HEK293 (cell line): ENCODE results near the gene DNAH8.

ENCODE experiments used
- CTCF ChIA-PET: fragments of 350-600 bp; formaldehyde crosslinking; extraction: SDS; loops from one replicate; lab custom pipeline; 2021; ENCODE audit warnings: antibody characterized with exemption; lab: Yijun Ruan, JAX
- POLR2A ChIA-PET: fragments of 300-600 bp; formaldehyde crosslinking; extraction: SDS; loops from one replicate; lab custom pipeline; 2020; ENCODE audit warnings: antibody characterized with exemption, inconsistent platforms; lab: Yijun Ruan, JAX
- H3K27ac ChIP-seq: fragments of 200-500 bp; sonication (Bioruptor generic); 2 replicates; pipeline ENCODE4 v1.5.1; 2014; ENCODE audit warnings: low read depth, low read length, control low read depth, inconsistent platforms; ENCODE audit errors: extremely low read depth
- H3K36me3 ChIP-seq, 2 experiments: fragments of 200-500 bp in 1 of 2; sonication (Bioruptor generic) in 1 of 2; 1 replicate in 1 of 2; 2 replicates in 1 of 2; pipeline ENCODE4 v1.5.1; 2014 to 2017; ENCODE audit warnings: inconsistent platforms in 2 of 2, low read length in 2 of 2; ENCODE audit not compliant: control insufficient read depth in 2 of 2, insufficient read depth in 1 of 2
- H3K4me1 ChIP-seq: fragments of 200-500 bp; sonication (Bioruptor generic); 2 replicates; pipeline ENCODE4 v1.5.1; 2014; ENCODE audit warnings: mild to moderate bottlenecking, low read length, inconsistent platforms; ENCODE audit not compliant: control insufficient read depth, insufficient read depth
- H3K4me3 ChIP-seq: 2 replicates; pipeline ENCODE4 v1.5.1; 2011; ENCODE audit warnings: low read depth, mild to moderate bottlenecking, control low read depth, low read length, moderate library complexity
- H3K9me3 ChIP-seq: fragments of 200-500 bp; sonication (Bioruptor generic); 2 replicates; pipeline ENCODE4 v1.5.1; 2014; ENCODE audit warnings: low read depth, low read length, inconsistent platforms; ENCODE audit not compliant: control insufficient read depth, insufficient read depth
- EGR2 ChIP-seq: fragments of 450-650 bp; formaldehyde crosslinking; IDR thresholded peaks from 2 replicates; pipeline ENCODE4 v1.5.1; 2016; ENCODE audit warnings: low read depth, missing biosample characterization, missing genetic modification characterization
- GLIS2 ChIP-seq: fragments of 450-650 bp; formaldehyde crosslinking; IDR thresholded peaks from 2 replicates; pipeline ENCODE4 v1.5.1; 2016; ENCODE audit warnings: missing biosample characterization, missing genetic modification characterization
- IKZF3 ChIP-seq: fragments of 450-650 bp; IDR thresholded peaks from 2 replicates; pipeline ENCODE4 v1.5.0; 2018; ENCODE audit warnings: missing biosample characterization, mild to moderate bottlenecking, missing genetic modification characterization, moderate library complexity
- KLF8 ChIP-seq: fragments of 450-650 bp; formaldehyde crosslinking; IDR thresholded peaks from 2 replicates; pipeline ENCODE4 v1.5.1; 2016; ENCODE audit warnings: missing biosample characterization, missing genetic modification characterization
- PRDM6 ChIP-seq: fragments of 450-650 bp; formaldehyde crosslinking; IDR thresholded peaks from 2 replicates; pipeline ENCODE4 v1.5.1; 2017; ENCODE audit warnings: missing biosample characterization, missing genetic modification characterization
- ZBTB44 ChIP-seq: fragments of 450-650 bp; IDR thresholded peaks from 2 replicates; pipeline ENCODE4 v1.5.1; 2018; ENCODE audit warnings: missing biosample characterization, mild to moderate bottlenecking, missing genetic modification characterization
- ZFHX2 ChIP-seq: fragments of 450-650 bp; formaldehyde crosslinking; conservative IDR thresholded peaks from 2 replicates; pipeline ENCODE4 v1.5.1; 2016; ENCODE audit warnings: missing biosample characterization, missing genetic modification characterization
- ZNF148 ChIP-seq: fragments of 450-650 bp; formaldehyde crosslinking; IDR thresholded peaks from 2 replicates; pipeline ENCODE4 v1.5.0; 2017; ENCODE audit warnings: missing biosample characterization, missing genetic modification characterization, borderline replicate concordance
- ZNF211 ChIP-seq: fragments of 450-650 bp; formaldehyde crosslinking; IDR thresholded peaks from 2 replicates; pipeline ENCODE4 v1.5.1; 2016; ENCODE audit warnings: low read depth, missing biosample characterization, missing genetic modification characterization
- ZNF335 ChIP-seq: fragments of 450-650 bp; formaldehyde crosslinking; conservative IDR thresholded peaks from 2 replicates; pipeline ENCODE4 v1.5.1; 2016; ENCODE audit warnings: missing biosample characterization, missing genetic modification characterization
- ZNF350 ChIP-seq: fragments of 450-650 bp; formaldehyde crosslinking; IDR thresholded peaks from 2 replicates; pipeline ENCODE4 v1.5.0; 2017; ENCODE audit warnings: missing biosample characterization, mild to moderate bottlenecking, missing genetic modification characterization
- ZNF416 ChIP-seq: fragments of 450-650 bp; formaldehyde crosslinking; IDR thresholded peaks from 2 replicates; pipeline ENCODE4 v1.5.1; 2016; ENCODE audit warnings: missing biosample characterization, missing genetic modification characterization
- ZNF501 ChIP-seq: fragments of 450-650 bp; formaldehyde crosslinking; IDR thresholded peaks from 2 replicates; pipeline ENCODE4 v1.5.1; 2016; ENCODE audit warnings: missing biosample characterization, missing genetic modification characterization
- ZNF658 ChIP-seq: fragments of 450-650 bp; formaldehyde crosslinking; IDR thresholded peaks from 2 replicates; pipeline ENCODE4; 2016; ENCODE audit warnings: missing biosample characterization, missing genetic modification characterization
- ZNF664 ChIP-seq: fragments of 450-650 bp; formaldehyde crosslinking; IDR thresholded peaks from 2 replicates; pipeline ENCODE4 v1.5.1; 2016; ENCODE audit warnings: missing biosample characterization, missing genetic modification characterization
- ZNF791 ChIP-seq: fragments of 450-650 bp; formaldehyde crosslinking; IDR thresholded peaks from 2 replicates; pipeline ENCODE4 v1.5.1; 2016; ENCODE audit warnings: missing biosample characterization, missing genetic modification characterization
- ZNF843 ChIP-seq: fragments of 450-650 bp; formaldehyde crosslinking; IDR thresholded peaks from 2 replicates; pipeline ENCODE4 v1.5.1; 2016; ENCODE audit warnings: missing biosample characterization, missing genetic modification characterization
- TF ChIP-seq, protein P1 (sequence below): fragments of 450-650 bp; formaldehyde crosslinking; IDR thresholded peaks from 2 replicates; pipeline ENCODE4 v1.5.1; 2016; ENCODE audit warnings: missing biosample characterization, missing genetic modification characterization
- TF ChIP-seq, protein P2 (sequence below): fragments of 450-650 bp; formaldehyde crosslinking; IDR thresholded peaks from 2 replicates; pipeline ENCODE4 v1.5.1; 2016; ENCODE audit warnings: missing biosample characterization, missing genetic modification characterization, low read depth

DNAH8 gene

DNA sequence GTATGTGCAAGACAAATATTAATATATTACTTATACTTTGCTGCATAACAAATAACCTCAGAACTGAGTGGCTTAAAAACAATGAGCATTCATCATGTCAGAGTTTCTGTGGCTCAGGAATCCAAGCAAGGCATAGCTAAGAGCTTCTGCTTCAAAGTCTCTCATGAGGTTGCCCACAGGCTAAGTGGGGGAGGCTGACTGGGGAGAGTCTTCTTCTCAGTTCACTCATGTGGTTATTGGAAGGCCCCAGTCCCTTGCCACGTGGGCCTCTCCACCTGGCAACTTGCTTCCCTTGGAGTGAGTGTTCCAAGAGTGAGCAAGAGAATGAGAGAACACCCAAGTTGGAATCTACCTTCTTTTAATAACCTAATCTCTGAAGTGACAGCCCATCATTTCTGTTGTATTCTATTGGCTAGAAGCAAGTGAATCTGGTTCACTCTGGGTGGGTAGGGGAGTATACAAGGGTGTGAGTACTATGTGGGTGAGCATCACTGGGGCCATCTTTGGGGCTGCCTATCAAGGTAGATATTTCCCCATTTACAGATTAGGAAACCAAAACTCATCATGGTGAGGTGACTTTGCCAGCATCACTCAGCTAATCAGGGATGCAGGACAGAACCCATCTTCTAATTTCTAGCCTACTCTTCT lies 36.0 kb downstream of the DNAH8 start (continued):
- TF ChIP-seq ZNF148 (tag by site-specific recombination) (no peak), ZNF350 (tag by site-specific recombination) (no peak), ZNF791 (tag by site-specific recombination) (no peak)

- TF ChIP-seq ZFHX2 (peak; percentile 80), EGR2 (peak; percentile 72), ZNF211 (tag by site-specific recombination) (no peak)
- H3K4me3 ChIP-seq = no peak overlapping the region
- H3K36me3 ChIP-seq = no peaks in the 10 kb centered on the region
- peaks cover 8% of the 10 kb centered on the region for H3K4me1 ChIP-seq
- no peaks in the 10 kb centered on the region for H3K9me3 ChIP-seq
- no peak overlapping the region for H3K27ac ChIP-seq
- CTCF ChIA-PET = interaction anchor here (0.7 to 1.2 kb wide), 4 partner anchors 14 to 140 kb away, joined by 3 to 7 read pairs (median 4); no protein-coding TSS in a partner anchor
- POLR2A ChIA-PET = no interaction called here
Observed at GRCh38 chr6:38753707-38754106, 38.6 kb downstream of the DNAH8 start.

GRCh38 chr6:38755207-38755606 lies 40.1 kb downstream of the DNAH8 start:
- H3K27ac ChIP-seq = no peak overlapping the region
- no peak overlapping the region for H3K4me3 ChIP-seq
- no peaks in the 10 kb centered on the region for H3K36me3 ChIP-seq
- no peaks in the 10 kb centered on the region for H3K9me3 ChIP-seq
- H3K4me1 ChIP-seq = peaks cover 8% of the 10 kb centered on the region
- TF ChIP-seq ZNF658 (tag by site-specific recombination) (no peak), ZNF335 (tag by site-specific recombination) (0 out of 2 replicates have a peak, but pooled peaks have one; percentile 22), ZBTB44 (tag by site-specific recombination) (no peak)
- TF ChIP-seq, all 188 proteins: peak for 1
- ChIA-PET CTCF (no interaction called here), POLR2A (no interaction called here)

DNA sequence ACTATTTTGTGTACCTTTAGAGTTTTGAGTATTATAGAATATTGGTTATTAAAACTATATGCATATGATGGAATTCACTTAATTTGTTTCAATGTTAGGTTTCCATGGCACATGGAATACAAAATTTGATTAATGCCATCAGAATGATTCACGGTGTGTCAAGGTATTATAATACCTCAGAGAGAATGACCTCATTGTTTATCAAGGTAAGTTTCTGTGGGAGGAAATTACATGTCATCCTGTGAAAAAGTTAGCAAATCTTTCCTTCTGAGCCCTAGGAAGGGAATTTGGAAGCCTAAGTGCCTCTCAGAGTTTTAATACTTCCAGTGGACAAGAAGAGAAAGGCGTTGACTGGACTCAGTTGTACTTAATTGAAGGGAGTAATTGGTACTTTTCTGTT lies 40.8 kb downstream of the DNAH8 start:
- no peaks in the 10 kb centered on the region for H3K9me3 ChIP-seq
- H3K4me1 ChIP-seq = peaks cover 8% of the 10 kb centered on the region
- H3K4me3 ChIP-seq = no peak overlapping the region
- H3K27ac ChIP-seq = no peak overlapping the region
- ChIA-PET POLR2A (no interaction called here), CTCF (no interaction called here)
- H3K36me3 ChIP-seq = no peaks in the 10 kb centered on the region
- TF ChIP-seq ZNF416 (tag by site-specific recombination) = no peak
- TF ChIP-seq KLF8 (tag by site-specific recombination) = 0 out of 2 replicates have a peak, but pooled peaks have one; percentile 50
- no peak for TF ChIP-seq ZNF843 (tag by site-specific recombination)
- TF ChIP-seq ZNF664 (tag by site-specific recombination) = no peak
- TF ChIP-seq, protein P1, sequence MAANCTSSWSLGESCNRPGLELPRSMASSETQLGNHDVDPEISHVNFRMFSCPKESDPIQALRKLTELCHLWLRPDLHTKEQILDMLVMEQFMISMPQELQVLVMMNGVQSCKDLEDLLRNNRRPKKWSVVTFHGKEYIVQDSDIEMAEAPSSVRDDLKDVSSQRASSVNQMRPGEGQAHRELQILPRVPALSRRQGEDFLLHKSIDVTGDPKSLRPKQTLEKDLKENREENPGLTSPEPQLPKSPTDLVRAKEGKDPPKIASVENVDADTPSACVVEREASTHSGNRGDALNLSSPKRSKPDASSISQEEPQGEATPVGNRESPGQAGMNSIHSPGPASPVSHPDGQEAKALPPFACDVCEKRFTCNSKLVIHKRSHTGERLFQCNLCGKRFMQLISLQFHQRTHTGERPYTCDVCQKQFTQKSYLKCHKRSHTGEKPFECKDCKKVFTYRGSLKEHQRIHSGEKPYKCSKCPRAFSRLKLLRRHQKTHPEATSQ (tag by site-specific recombination) = no peak
- 0 out of 2 replicates have a peak, but pooled peaks have one; percentile 7 for TF ChIP-seq EGR2
- no peak for TF ChIP-seq ZNF501 (tag by site-specific recombination)
- no peak for TF ChIP-seq IKZF3 (tag by site-specific recombination)
- TF ChIP-seq GLIS2 = no peak
- peak; percentile 49; the same call in 1 of the 2 replicates for TF ChIP-seq PRDM6 (tag by site-specific recombination)
- TF ChIP-seq, protein P2, sequence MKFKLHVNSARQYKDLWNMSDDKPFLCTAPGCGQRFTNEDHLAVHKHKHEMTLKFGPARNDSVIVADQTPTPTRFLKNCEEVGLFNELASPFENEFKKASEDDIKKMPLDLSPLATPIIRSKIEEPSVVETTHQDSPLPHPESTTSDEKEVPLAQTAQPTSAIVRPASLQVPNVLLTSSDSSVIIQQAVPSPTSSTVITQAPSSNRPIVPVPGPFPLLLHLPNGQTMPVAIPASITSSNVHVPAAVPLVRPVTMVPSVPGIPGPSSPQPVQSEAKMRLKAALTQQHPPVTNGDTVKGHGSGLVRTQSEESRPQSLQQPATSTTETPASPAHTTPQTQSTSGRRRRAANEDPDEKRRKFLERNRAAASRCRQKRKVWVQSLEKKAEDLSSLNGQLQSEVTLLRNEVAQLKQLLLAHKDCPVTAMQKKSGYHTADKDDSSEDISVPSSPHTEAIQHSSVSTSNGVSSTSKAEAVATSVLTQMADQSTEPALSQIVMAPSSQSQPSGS = peak; percentile 70
